Head of caudate nucleus (tissue), 42 donors: ENCODE results near the gene GRIN2A.

Experiments used
- DNase-seq, 42 donors: peaks; one replicate each; pipeline versions ENCODE4 v3.0.0 to v3.0.0-alpha.2; 2020 to 2021; ENCODE audit warnings: mixed read lengths in 7 of 42
- intact Hi-C: fragments of 100-400 bp; cut with DNase I; formaldehyde crosslinking; loops from one replicate; pipeline ENCODE4 v1.15.0; 2022

The GRIN2A gene

DNA sequence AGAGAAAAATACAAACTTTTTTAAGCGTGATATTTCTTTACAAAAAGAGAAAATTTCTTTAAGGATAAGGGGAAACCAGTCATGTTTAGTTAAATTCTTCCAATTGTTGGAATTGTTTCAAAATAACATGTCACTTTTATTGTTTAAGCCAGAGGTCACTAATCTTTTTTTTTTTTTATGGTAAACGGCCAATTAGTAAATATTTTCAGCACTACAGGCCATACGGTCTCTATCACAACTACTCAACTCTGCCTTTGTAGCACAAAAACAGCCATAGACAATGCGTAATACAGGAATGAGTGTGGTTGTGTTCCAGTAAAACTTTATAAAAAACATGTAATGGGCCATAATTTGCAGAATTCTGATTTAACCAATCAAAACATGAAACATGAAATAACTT is 401.4 kb downstream of the GRIN2A start:
- DNase-seq: no peak
- intact Hi-C loops: no loop called here

DNA sequence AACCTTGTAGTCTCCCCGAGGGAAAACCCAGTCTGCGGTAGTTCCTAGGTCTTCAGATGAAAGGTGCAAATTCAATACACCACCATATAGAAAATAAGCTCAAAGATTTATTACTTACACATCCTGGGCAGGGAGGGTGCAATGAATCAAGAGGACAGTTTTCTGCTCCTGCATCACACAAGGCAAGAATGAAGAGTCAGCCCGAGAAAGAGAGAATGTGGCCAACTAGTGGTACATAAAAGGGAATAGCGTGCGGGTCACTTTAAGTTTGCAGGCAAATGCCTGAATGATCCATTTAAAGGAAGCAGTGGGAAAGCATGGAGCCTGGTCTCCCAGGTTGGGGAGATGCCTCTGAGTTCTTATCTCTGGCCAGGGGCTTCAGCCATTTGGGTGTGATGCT is 403.4 kb downstream of the GRIN2A start:
- intact Hi-C loops: no loop called here
- no peak for DNase-seq

DNA sequence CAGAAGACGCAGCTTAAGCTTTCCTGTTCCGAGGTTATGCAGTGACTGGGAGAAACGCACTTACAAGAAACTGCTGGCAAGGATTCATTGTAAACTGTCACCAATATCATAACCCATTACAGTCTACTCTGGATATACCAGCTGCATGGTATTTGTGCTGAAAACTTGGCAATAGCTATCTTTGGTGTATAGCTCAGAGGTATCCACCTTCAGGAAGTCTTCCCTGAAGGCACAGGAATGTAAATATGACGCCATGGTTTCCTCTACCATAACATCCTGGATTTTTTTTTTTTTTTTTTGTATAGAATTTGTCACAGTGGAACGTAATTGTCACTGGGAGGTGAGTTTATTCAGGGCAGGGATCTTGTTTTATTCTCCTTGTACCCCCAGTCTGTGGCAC is 406.2 kb downstream of the GRIN2A start:
- no peak for DNase-seq
- intact Hi-C loops: no loop called here

DNA sequence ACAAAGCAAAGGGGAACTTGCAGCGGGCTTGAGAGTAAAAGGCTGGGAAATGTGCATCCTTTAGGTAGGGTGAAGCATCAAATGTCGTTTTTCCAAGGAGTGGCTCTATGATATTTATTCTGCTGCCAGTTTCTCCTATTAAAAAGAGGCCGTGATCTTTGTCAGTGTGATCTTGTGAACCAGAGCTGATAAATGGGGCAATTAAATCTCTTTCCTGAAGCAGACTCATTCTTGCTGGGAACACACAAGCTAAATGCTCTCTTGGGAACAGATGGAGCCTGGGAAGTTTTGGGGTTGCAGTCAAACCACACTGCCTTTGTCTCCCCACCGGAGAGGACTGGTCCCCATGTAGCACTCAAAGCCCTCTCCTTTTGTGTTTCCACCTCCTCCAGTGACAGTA is 408.9 kb downstream of the GRIN2A start:
- no peak for DNase-seq
- intact Hi-C loops: no loop called here

DNA sequence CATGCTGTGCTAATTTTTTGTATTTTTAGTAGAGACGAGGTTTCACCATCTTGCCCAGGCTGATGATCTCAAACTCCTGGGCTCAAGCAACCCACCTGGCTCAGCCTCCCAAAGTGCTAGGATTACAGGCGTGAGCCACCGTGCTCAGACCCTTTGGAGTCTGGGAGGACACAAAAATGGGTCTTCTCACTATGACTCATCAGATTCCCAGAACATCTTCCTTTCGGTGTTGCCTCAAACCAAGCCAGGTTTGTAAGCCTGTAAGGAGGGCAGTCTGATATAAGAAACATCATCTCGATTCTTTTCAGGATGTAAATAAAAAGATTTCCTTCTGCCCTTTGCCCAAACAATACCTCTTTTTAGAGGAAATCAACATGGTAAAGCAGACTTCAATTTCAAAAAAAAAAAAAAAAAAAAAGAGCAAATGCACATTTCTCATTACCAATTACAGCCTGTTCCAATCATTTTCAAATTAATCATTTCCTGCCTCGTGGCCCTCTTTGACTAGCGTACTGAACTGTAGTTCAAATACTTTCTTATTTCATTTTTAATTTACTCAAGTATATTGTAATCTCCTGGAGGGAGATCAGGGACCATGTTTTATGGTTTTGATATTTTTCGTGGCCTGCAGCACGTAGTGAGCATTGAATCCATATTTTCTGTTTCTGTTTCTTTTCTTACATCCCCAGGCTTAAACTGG is 409.6 kb downstream of the GRIN2A start:
- intact Hi-C loops: no loop called here
- no peak for DNase-seq

DNA sequence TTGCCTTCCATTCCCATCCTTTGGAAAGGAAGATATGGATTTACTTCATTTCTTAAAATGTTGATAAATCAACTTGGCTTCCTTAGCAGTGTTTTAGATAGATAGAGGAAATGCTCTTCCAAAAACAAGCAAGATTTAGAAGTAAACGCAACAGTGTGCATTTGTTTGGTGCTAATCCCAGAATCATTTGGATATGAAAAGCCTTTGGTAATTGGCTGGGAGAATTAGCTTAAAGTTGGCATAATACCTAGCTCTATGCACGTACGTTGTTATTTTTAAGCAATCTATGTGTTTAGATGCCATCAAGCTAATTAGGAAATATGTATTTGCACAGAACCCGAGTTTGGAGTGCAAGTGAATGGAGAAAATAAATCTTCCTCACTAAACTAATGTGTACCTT is 415.3 kb downstream of the GRIN2A start:
- intact Hi-C loops: no loop called here
- DNase-seq: no peak

DNA sequence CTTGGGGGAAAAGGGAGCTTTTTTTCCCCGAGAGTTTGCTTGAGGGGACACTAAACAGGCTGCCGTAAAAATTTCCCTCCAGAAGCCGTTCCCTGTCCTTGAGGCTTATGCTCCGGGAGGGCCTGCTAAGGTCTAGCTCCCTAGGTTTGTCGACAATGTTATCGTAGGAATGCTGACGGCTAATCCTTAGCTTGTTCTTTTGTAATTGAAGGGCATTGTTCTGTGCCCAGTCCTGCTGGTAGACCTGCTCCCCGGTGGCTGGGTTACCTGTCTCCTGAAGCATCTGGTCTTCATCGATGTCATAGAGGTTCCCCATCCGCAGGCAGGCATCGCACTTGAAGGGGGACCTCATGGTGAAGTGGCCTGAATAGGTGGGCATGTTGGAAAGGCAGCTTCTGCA is 418.7 kb downstream of the GRIN2A start:
- intact Hi-C loops: no loop called here
- no peak for DNase-seq

DNA sequence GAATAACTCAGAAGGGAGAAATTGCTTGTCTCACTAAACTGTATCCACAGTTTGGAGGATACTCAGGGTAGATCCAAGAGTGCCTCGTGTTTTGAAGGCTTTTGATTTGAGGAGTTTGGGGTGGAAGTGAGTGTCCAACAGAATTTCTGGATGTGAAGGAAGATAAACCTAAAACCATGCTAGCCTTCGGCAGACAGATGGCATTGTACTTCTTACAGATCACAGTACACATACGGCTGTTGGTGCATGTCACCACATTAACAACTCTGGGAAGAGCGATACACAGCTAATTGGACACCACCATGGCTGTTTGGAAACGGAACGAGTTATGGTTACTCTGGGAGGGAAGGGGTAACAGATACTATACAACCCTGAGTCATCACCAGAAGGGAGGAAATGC is 420.4 kb downstream of the GRIN2A start:
- peak in 9 of 42 donors; percentile 3 to 56 (median 20) for DNase-seq
- intact Hi-C loops: no loop called here

DNA sequence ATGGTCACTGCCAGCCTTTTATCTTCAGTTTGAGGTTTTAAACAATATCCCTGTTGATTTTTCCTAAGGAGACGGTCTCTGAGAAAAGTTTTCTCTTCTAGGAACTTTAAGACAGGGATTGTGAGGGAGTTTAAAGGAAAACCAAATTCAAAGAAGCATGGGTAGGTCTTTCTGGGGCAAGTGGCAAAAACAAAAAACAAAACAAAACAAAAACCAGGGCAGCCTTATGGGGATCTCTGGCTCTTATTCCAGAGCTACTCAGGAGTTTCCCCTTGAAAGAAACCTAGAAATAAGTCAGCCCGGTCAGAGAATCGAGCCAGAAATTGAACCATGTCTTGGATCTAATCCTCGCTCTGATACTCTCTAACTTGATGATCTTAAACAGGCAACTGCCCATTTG is 424.5 kb downstream of the GRIN2A start:
- DNase-seq: no peak
- intact Hi-C loops: no loop called here

DNA sequence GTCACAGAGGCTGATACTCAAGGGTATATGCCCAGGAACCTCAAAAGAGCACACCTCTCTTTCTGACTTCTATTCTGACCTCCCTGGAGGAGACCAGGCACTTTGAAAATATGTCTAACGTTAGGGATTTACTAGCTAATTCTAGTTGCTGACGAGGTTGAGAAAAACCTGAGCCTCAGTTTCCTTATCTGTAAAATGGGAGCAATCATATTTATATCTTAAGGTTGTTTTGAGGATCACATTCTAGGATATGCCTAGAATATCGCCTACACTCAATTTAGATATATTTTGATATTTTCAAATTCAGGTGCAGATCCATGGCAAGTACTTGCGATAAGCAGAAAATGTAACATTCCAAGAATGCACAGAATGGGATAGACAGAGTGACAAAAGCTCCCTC is 425.8 kb downstream of the GRIN2A start:
- DNase-seq: no peak
- intact Hi-C loops: no loop called here

DNA sequence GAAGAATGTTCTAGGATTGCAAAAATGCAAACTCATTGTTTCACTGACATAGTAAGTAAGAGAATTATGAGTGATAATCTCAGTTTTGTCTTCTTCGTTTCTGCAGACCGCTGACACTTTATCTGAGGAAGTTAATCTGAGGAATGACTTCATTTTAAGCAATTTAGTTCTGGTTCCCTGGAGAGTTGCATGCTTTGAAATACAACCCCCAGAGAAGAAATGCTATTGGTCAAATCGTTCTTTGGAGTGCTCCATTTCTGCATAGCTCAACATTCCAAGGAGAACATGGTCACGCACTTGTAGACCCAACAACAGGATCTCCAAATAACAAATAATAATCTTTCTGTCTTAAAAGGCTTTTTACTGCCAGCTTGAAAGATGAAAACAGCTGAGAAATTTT is 427.1 kb downstream of the GRIN2A start:
- intact Hi-C loops: no loop called here
- DNase-seq: no peak

DNA sequence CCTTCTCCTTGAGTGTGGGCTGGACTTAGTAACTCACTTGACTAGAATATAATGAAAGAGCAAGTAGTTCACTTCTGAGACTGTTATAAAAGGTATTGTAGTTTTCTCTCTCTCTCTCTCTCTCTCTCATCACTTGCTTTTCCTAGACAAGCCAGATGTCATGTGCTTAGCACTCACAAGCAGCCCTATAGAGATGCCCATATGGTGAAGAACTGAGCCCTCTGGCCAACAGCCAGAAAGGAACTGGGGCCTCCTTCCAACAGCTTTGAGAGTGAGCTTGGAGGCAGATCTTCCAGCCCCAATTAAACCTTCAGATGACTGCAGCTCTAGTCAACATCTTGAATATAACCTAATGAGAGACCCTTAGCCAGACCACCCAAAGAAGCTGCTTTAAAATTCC is 440.5 kb downstream of the GRIN2A start:
- DNase-seq: no peak
- intact Hi-C loops: no loop called here

DNA sequence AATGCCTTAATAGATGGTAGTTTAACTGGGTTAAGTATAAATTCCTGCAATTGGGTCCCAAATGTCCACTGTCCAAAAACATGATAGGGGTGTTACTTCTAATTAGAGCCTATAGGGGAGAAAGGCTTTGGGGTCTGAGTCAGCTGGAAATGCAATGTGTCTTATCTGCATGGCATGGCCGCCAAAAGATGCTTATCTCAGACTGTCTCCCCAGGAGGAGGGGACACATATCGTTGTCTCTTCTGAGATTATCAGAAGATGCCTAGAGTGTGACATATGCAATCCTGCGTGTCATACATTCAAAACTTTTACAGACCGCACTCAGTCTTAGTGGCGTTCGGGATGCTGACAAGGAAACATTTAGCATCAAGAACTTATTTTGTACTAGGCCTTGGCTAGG is 442.9 kb downstream of the GRIN2A start:
- intact Hi-C loops: no loop called here
- DNase-seq: no peak

DNA sequence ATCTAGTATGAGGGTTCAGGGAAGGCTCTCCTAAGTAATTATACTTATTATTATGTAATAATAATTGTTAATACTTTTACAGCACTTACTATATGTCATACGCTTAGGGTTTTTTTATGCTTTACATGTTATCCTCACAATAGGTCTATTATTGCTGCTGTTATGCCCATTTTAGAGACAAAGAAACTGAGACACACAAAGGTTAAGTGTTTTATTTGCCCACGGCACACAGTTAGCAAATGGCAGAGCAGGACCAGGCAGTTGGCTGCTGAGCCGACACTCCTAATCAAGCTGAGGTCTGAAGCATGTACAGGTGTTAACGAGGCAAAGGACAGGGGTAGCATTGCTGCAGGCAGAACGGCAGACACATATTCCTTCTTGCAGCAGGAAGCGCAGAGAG is 443.5 kb downstream of the GRIN2A start:
- DNase-seq: no peak
- intact Hi-C loops: no loop called here

DNA sequence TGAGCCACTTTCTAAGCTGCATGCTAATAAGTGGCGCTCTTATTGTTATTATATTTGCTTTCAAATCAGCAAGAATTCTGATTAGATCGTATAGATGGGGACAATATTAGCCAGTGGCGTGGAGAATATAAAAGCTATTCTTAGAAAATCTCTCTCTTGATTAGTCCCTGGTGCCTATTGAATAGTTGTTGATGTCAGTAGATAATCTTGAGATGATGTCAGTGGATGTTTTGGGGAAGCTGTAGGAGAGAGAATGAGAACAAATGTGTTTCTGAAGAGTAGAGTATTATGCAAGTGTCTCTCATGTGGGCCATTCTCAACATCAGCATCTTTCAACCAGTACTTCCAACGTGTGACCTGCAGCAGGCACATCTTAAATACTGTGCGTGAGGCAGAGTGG is 445.7 kb downstream of the GRIN2A start:
- intact Hi-C loops: no loop called here
- no peak for DNase-seq

DNA sequence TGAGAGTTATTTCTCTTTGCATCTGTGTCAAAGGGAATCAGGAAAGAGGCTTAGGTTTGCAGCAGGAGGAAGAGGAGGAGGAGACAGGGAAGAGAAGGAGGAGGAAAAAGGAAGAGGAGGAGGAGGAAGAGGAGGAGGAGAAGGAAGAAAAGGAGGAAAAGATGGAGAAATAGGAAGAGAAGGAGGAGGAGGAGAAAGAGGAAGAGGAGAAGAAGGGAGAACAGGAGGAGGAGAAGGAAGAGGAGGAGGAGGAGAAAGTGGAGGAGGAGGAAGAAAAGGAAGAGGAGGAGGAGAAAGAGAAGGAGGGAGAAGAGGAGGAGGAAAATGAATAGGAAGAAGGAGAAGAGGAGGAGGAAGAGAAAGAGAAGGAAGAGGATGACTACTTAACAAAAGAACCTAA is 459.1 kb downstream of the GRIN2A start:
- intact Hi-C loops: no loop called here
- DNase-seq: no peak

DNA sequence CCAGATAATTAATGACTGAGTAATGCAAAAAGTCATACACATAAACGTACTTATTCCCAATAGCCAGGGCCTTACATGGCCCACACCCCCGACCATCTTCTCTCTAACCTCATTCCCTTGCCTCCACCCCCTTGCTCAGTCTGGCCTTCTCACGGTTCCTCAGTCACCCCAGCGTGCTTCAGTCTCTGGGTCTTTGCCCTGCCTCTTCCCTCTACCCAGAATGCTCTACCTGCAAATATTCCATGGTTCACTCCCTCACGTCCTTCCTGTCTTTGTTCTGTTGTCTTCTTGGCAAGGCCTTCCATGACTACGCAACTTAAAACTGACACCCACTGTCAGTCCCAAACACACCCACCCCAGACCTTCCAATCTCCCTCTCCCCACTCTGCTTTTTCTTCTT is 468.3 kb downstream of the GRIN2A start:
- intact Hi-C loops: no loop called here
- no peak for DNase-seq

DNA sequence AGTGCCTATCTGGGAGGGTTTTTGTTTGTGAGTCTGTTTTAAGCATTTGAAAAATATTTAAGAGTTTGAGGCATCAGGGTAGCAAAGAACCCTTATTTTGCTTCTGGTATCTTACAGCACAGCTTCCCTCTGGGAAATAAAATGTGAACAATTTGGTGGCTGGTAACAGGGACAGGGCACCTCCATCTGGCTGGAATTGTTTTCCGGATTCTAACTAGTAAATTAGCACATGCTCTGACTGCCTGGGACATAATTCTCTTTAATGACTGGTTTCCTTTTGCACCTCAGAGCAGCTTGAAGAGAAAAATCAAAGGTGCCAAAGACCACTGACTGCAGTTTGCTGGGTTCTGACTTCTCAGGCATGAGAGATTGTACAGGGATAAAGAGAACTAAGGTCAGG is 469.1 kb downstream of the GRIN2A start:
- no peak for DNase-seq

DNA sequence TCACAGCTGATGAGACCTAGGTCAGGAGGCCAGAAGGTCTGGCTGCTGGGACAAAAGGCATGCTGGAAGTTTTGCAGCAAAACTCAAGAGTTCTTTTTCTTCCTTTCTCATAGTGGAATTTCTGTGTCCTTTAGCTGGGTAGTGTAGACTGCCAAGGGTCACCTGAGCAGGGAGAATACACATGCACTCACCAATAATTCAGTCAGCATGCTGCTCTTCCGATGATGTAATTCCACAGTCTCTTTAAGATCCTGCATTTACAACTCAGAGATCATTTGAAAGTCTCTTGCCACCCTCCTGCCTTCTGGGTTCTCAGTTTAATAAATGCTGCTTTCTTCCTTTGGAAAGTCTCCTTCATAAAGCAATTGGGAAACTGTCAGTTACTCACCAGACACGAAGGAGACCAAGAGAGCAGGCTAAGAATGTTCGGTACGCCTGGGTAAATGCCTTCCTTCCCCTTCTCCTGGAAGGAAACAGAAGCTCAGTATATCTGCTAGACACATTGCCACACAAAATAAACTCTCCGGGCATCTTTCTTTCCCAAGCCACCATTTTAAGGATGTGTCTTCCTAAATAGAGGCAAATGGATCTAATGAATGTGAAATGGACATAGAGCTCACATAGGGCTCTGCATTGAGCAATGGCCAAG is 473.1 kb downstream of the GRIN2A start:
- intact Hi-C loops: no loop called here
- DNase-seq: no peak

More for the DNA sequence above, 469.1 kb downstream of the GRIN2A start:
- intact Hi-C loops: no loop called here

DNA sequence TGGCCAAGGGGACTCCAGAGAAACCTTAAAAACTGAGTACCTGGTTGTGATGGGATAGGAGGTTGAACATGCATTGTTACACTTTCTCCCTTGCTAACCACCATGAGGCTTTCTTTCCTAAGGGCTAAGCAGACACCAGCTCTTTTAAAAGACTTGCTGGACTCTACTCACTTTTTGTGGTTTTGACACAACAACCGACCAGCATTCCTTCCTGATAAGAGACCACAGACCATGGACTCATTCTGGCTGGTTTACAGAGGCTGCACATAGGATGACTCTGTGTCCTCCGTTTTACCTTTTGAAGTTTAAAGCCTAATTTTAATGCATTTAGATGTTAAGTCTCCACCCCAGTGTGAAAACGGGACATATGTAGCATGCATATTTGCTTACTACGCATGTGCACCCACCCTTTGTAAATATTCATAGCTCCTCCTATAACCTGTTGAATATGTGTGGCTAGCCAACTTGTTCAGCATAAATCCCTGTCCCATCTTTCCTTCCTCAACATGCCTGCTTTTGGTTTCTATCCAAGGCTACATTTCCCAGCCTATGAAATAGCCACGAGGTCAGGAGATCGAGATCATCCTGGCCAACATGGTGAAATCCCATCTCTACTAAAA is 475.9 kb downstream of the GRIN2A start:
- intact Hi-C loops: no loop called here
- no peak for DNase-seq

DNA sequence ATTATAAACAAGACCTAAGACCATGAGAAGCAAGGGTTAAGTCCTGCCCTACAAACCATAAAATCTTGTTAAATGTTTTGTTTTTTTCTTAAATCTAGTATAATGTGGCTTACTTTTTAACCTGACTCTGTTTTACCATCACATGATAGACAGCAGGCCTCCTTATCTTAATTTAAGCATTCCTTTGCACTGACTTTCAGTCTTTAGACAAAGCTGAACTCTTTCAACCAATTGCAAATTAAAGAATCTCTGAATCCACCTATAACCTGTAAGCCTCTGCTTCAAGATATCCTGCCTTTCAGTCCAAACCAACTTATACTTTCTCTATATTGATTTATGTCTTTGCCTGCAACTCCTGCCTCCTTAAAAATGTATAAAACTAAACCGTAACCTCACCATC is 478.5 kb downstream of the GRIN2A start:
- DNase-seq: no peak
- intact Hi-C loops: no loop called here
